GM23248 (cell line): Measurements from ENCODE around the gene TARBP2. TPM values are rescaled to one million over a fixed set of nuclear protein-coding genes. Genes with fewer than 3 reads are reported as not detected.

Experiments
- DNase-seq: peaks from one replicate; pipeline ENCODE4 v3.0.0-alpha.2; 2015
- H2AFZ ChIP-seq: fragments of 200-600 bp; sonication (generic); 2 replicates; pipeline ENCODE4 v1.6.1; 2016; ENCODE audit warnings: antibody characterized with exemption
- H3F3A ChIP-seq: fragments of 200-600 bp; sonication (generic); 2 replicates; pipeline ENCODE4 v1.6.1; 2016; ENCODE audit warnings: mild to moderate bottlenecking, antibody characterized with exemption, mixed run types; ENCODE audit not compliant: insufficient read depth
- H3K27ac ChIP-seq: fragments of 200-600 bp; sonication (generic); 2 replicates; pipeline ENCODE4 v1.5.1; 2016; ENCODE audit warnings: mild to moderate bottlenecking
- H3K27me3 ChIP-seq: fragments of 200-600 bp; sonication (generic); replicated peaks from 2 replicates; pipeline ENCODE4 v1.6.1; 2016; ENCODE audit warnings: mild to moderate bottlenecking; ENCODE audit not compliant: insufficient read depth
- H3K36me3 ChIP-seq: fragments of 200-600 bp; sonication (generic); 2 replicates; pipeline ENCODE4 v1.6.1; 2016; ENCODE audit warnings: low read depth, mild to moderate bottlenecking
- H3K4me1 ChIP-seq: fragments of 200-600 bp; sonication (generic); 2 replicates; pipeline ENCODE4 v1.6.1; 2016; ENCODE audit warnings: mild to moderate bottlenecking; ENCODE audit not compliant: insufficient read depth
- H3K4me2 ChIP-seq: fragments of 200-600 bp; sonication (generic); one replicate; pipeline ENCODE4 v1.6.1; 2016; ENCODE audit warnings: mild to moderate bottlenecking; ENCODE audit not compliant: unreplicated experiment
- H3K4me3 ChIP-seq: fragments of 200-600 bp; sonication (generic); 2 replicates; pipeline ENCODE4 v1.5.1; 2016; ENCODE audit warnings: mild to moderate bottlenecking
- H3K79me2 ChIP-seq: fragments of 200-600 bp; sonication (generic); 2 replicates; pipeline ENCODE4 v1.6.1; 2016; ENCODE audit warnings: mild to moderate bottlenecking; ENCODE audit not compliant: insufficient read depth
- H3K9ac ChIP-seq: fragments of 200-600 bp; sonication (generic); 2 replicates; pipeline ENCODE4 v1.6.1; 2016; ENCODE audit warnings: mild to moderate bottlenecking
- H3K9me2 ChIP-seq: fragments of 200-600 bp; sonication (generic); 2 replicates; pipeline ENCODE4 v1.6.1; 2016; ENCODE audit warnings: mixed run types, mild to moderate bottlenecking, moderate library complexity; ENCODE audit not compliant: insufficient read depth
- H3K9me3 ChIP-seq: fragments of 200-600 bp; sonication (generic); one replicate; pipeline ENCODE4 v1.6.1; 2017; ENCODE audit warnings: low read depth
- H4K20me1 ChIP-seq: fragments of 200-600 bp; sonication (generic); 2 replicates; pipeline ENCODE4 v1.6.0; 2016; ENCODE audit not compliant: insufficient read depth
- EZH2 ChIP-seq: fragments of 200-600 bp; sonication (generic); IDR thresholded peaks from 2 replicates; pipeline ENCODE4 v1.6.1; 2018; ENCODE audit warnings: antibody characterized with exemption, mild to moderate bottlenecking; ENCODE audit not compliant: insufficient read depth, poor library complexity, severe bottlenecking
- EZH2phosphoT487 ChIP-seq: fragments of 200-600 bp; sonication (generic); IDR thresholded peaks from 2 replicates; pipeline ENCODE4 v1.6.1; 2018; ENCODE audit warnings: antibody characterized with exemption, moderate library complexity, mild to moderate bottlenecking, low read depth; ENCODE audit not compliant: insufficient read depth
- WGBS, 2 experiments: methylation state at CpG; one replicate each; pipeline ENCODE4 v1.1.6; 2015 to 2017; ENCODE audit warnings: low lambda C conversion rate in 2 of 2, low coverage in 1 of 2; ENCODE audit errors: missing lambda C conversion rate in 2 of 2; 5-methylcytosine and 5-hydroxymethylcytosine counted together
- in situ Hi-C: fragments of 300-500 bp; cut with MboI; formaldehyde crosslinking; loops from 2 replicates; pipeline ENCODE4 v1.15.0; 2020
- polyA plus RNA-seq: library from polyadenylated mRNA; unstranded; fragments of >200 nt; fragmentation: Nextera tagmentation; extraction: Ambion mirVana; gene quantifications from 2 replicates; pipeline ENCODE4 v1.2.1, GENCODE V29; 2016
- total RNA-seq: library from RNA; depleted of rRNA; stranded (reverse); fragments of >200 nt; shearing (Covaris generic); gene quantifications from 2 replicates; pipeline ENCODE4 v1.2.3, GENCODE V29; 2014

Gene TARBP2
- total and polyA plus RNA-seq, 2 experiments from 2014 or later = 36.0 to 40.1 TPM

DNA sequence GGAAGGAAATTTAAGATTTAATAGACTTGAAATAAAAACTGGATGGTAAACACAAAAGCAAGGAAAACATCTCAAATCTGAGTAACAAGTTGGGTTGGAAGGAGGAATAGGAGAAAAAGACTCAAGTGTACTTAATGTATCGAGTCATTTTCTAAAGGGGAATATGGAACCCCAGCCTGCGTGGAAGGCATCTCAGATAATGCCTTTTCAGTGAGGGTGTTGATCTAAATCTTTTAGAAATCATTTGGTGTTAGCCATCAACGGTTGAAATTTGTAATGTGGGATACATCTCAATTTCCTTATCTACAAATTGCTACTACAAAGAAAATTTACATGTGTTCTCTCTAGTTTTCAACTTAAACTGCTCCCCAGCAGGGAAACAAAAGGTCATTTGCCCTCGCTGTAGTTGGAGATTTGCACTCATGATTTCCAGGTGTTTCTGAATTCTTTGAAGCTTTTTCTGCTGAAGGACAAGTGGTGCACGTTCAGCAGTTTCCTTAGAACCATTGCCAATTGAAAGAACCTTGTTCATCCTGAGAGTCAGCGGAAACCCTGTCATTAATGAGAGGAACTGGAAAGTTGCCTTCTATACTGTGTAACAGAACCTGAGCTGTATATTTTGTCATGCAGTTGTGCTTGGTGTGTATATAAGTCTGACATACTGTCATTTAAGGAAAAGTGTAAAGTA, 47.0 kb upstream of the TARBP2 start:
- no peak for DNase-seq
- TF ChIP-seq EZH2 = no peak
- H2AFZ ChIP-seq = no peak overlapping the region
- peaks cover 69% of the 10 kb centered on the region for H3K79me2 ChIP-seq
- H3K36me3 ChIP-seq = peaks cover 53% of the 10 kb centered on the region
- peak overlapping the region; percentile 99 for H3K9ac ChIP-seq
- no peaks in the 10 kb centered on the region for H3K27me3 ChIP-seq
- H3K4me1 ChIP-seq = peaks cover 14% of the 10 kb centered on the region
- H3K9me2 ChIP-seq = no peaks in the 10 kb centered on the region
- H3K4me2 ChIP-seq = peak overlapping the region; percentile 88
- 33 to 38% methylated on average over 6 of the region's 6 CpGs for WGBS, 2 experiments
- peaks cover 60% of the 10 kb centered on the region for H3F3A ChIP-seq
- H4K20me1 ChIP-seq = peaks cover 30% of the 10 kb centered on the region
- no peaks in the 10 kb centered on the region for H3K9me3 ChIP-seq
- H3K4me3 ChIP-seq = peak overlapping the region; percentile 99
- H3K27ac ChIP-seq = peak overlapping the region; percentile 92; the same call in 1 of the 2 replicates
- in situ Hi-C loops = no loop called here

DNA sequence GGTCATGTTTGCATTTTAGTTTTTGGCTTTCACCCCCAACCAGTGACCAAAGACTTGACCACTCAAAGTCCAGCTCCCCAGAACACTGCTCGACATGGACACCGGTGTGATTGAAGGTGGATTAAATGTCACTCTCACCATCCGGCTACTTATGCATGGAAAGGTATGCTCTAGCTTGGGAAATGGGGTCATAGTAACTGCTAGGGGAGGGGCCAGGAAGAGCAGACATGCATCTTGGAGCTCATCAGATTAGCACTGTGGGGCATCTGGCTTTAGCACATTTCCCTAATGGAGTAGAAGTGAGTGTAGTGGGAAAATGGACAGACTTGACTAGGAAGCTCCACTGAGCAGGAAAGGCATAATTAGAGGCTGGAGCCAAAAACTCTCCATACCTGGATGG, 46.4 kb upstream of the TARBP2 start:
- no peak for TF ChIP-seq EZH2
- H3K9ac ChIP-seq = peak overlapping the region; percentile 99
- H3K4me3 ChIP-seq = peak overlapping the region; percentile 99

GRCh38 chr12:53456654-53457366, 44.3 kb upstream of the TARBP2 start:
- no peak for DNase-seq
- Histone ChIP-seq H4K20me1 (peaks cover 38% of the 10 kb centered on the region), H3K4me1 (peaks cover 14% of the 10 kb centered on the region), H3F3A (peaks cover 73% of the 10 kb centered on the region), H2AFZ (no peak overlapping the region), H3K27me3 (no peaks in the 10 kb centered on the region), H3K4me3 (no peak overlapping the region), H3K27ac (no peak overlapping the region), H3K4me2 (no peak overlapping the region), H3K9ac (no peak overlapping the region), H3K36me3 (peaks cover 81% of the 10 kb centered on the region), H3K79me2 (peaks cover 96% of the 10 kb centered on the region), H3K9me2 (no peaks in the 10 kb centered on the region), H3K9me3 (no peaks in the 10 kb centered on the region)
- 73 to 76% methylated on average over 6 of the region's 6 CpGs for WGBS, 2 experiments
- TF ChIP-seq EZH2 (no peak), EZH2phosphoT487 (no peak)
- in situ Hi-C loops = no loop called here

More for the DNA sequence above, 46.4 kb upstream of the TARBP2 start:
- H3K27ac ChIP-seq = no peak overlapping the region
- H3K4me1 ChIP-seq = peaks cover 14% of the 10 kb centered on the region
- no peaks in the 10 kb centered on the region for H3K27me3 ChIP-seq
- in situ Hi-C loops = no loop called here
- H3K4me2 ChIP-seq = peak overlapping the region; percentile 88
- H4K20me1 ChIP-seq = peaks cover 30% of the 10 kb centered on the region
- 76 to 79% methylated on average over 3 of the region's 3 CpGs for WGBS, 2 experiments
- H3K9me2 ChIP-seq = no peaks in the 10 kb centered on the region
- no peaks in the 10 kb centered on the region for H3K9me3 ChIP-seq
- peaks cover 60% of the 10 kb centered on the region for H3K36me3 ChIP-seq
- H2AFZ ChIP-seq = no peak overlapping the region
- peaks cover 66% of the 10 kb centered on the region for H3F3A ChIP-seq
- H3K79me2 ChIP-seq = peaks cover 75% of the 10 kb centered on the region
- no peak for DNase-seq

DNA sequence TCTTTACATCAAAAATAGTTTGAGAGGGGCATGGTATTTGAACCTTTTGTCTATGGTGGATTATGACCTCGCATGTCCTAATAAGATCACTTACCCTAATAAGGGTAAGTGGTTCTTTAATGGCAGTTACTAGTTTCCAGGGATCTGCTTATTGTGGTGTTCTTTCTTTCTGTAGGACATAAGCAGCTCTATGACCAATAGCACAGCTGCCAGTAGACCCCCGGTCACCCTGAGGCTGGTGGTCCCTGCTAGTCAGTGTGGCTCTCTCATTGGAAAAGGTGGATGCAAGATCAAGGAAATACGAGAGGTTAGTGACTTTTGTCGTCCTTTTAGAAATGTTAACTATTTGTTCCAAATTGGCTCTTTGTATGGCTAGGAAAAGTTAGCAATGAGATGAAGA, 42.0 kb upstream of the TARBP2 start:
- peaks cover 6% of the 10 kb centered on the region for H3K4me1 ChIP-seq
- H3K4me2 ChIP-seq = no peak overlapping the region
- peaks cover 23% of the 10 kb centered on the region; the same call in 1 of the 2 replicates for H4K20me1 ChIP-seq
- H3K9me3 ChIP-seq = no peaks in the 10 kb centered on the region
- in situ Hi-C loops = no loop called here
- no peak overlapping the region for H3K4me3 ChIP-seq
- H3K36me3 ChIP-seq = peaks cover 98% of the 10 kb centered on the region
- no peaks in the 10 kb centered on the region for H3K27me3 ChIP-seq
- H3K9me2 ChIP-seq = no peaks in the 10 kb centered on the region
- H3F3A ChIP-seq = peaks cover 82% of the 10 kb centered on the region
- peaks cover 100% of the 10 kb centered on the region for H3K79me2 ChIP-seq
- DNase-seq = no peak
- no peak overlapping the region for H3K27ac ChIP-seq
- TF ChIP-seq EZH2 (no peak), EZH2phosphoT487 (no peak)
- no peak overlapping the region for H2AFZ ChIP-seq
- no peak overlapping the region for H3K9ac ChIP-seq
- WGBS, 2 experiments = 54 to 57% methylated on average over 4 of the region's 4 CpGs
